Effector memory CD4-positive, alpha-beta T cell (primary cell): Measurements from ENCODE around the gene SLC6A4.
"Not testable (repeated sequence)": the region's sequence is repeated elsewhere in the genome, so short reads cannot be mapped to it uniquely, and the experiment has no call there.

ENCODE experiments used
- DNase-seq, 3 donors: peaks; one replicate each; pipeline ENCODE4 v3.0.0-alpha.2; 2020
- H3K27ac ChIP-seq: 2 replicates; pipeline ENCODE4 v1.7.0; 2013; ENCODE audit warnings: mild to moderate bottlenecking, low read length, moderate library complexity; ENCODE audit not compliant: insufficient read depth, poor library complexity, severe bottlenecking
- H3K27me3 ChIP-seq: replicated peaks from 2 replicates; pipeline ENCODE4 v1.7.0; 2013; ENCODE audit warnings: mild to moderate bottlenecking, low read length; ENCODE audit not compliant: insufficient read depth, control insufficient read depth, poor library complexity, severe bottlenecking
- H3K36me3 ChIP-seq: 2 replicates; pipeline ENCODE4 v1.7.0; 2013; ENCODE audit warnings: mild to moderate bottlenecking, low read length, moderate library complexity; ENCODE audit not compliant: control insufficient read depth, insufficient read depth
- H3K4me1 ChIP-seq: 2 replicates; pipeline ENCODE4 v1.7.0; 2013; ENCODE audit warnings: low read length, mild to moderate bottlenecking; ENCODE audit not compliant: control insufficient read depth, insufficient read depth, poor library complexity, severe bottlenecking
- H3K4me3 ChIP-seq: 2 replicates; pipeline ENCODE4 v1.7.0; 2013; ENCODE audit warnings: low read length, low read depth, mild to moderate bottlenecking; ENCODE audit not compliant: insufficient read depth, poor library complexity, severe bottlenecking
- H3K9me3 ChIP-seq: 2 replicates; pipeline ENCODE4 v1.7.0; 2013; ENCODE audit warnings: mild to moderate bottlenecking, low read length, moderate library complexity; ENCODE audit not compliant: control insufficient read depth

Gene SLC6A4

GRCh38 chr17:30211371-30211770 lies 24.1 kb downstream of the SLC6A4 start:
- H3K27ac ChIP-seq: no peak overlapping the region

GRCh38 chr17:30210901-30211300 lies 24.6 kb downstream of the SLC6A4 start:
- Histone ChIP-seq H3K4me1 (no peaks in the 10 kb centered on the region), H3K9me3 (no peaks in the 10 kb centered on the region), H3K27me3 (no peaks in the 10 kb centered on the region), H3K36me3 (no peaks in the 10 kb centered on the region), H3K4me3 (no peak overlapping the region), H3K27ac (no peak overlapping the region)
- DNase-seq: no peak

More at GRCh38 chr17:30211371-30211770, 24.1 kb downstream of the SLC6A4 start:
- H3K36me3 ChIP-seq: no peaks in the 10 kb centered on the region
- H3K27me3 ChIP-seq: no peaks in the 10 kb centered on the region
- no peaks in the 10 kb centered on the region for H3K9me3 ChIP-seq
- H3K4me3 ChIP-seq: no peak overlapping the region
- no peak for DNase-seq
- no peaks in the 10 kb centered on the region for H3K4me1 ChIP-seq

DNA sequence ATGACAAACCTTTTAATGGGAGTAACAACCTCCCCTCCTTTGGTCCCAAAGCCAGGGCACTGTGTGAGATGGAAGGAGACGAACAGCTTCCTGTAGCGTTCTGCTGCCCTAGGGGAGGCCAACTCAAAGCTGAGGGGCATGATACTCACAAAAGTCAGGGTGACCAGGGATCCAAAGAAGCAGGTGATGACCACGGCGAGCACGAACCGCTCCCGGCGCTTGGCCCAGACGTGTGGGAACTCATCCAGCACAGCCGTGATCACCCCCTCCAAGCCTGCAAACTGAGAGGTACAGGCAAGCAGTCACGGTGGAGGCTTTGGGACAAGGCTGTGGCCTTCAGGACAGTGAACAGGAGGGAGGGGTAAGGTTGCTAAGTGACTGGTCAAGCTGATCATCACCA lies 25.1 kb downstream of the SLC6A4 start:
- H3K36me3 ChIP-seq: no peaks in the 10 kb centered on the region
- no peak overlapping the region for H3K27ac ChIP-seq
- H3K4me3 ChIP-seq: no peak overlapping the region
- no peaks in the 10 kb centered on the region for H3K4me1 ChIP-seq
- H3K9me3 ChIP-seq: no peaks in the 10 kb centered on the region
- H3K27me3 ChIP-seq: no peaks in the 10 kb centered on the region
- DNase-seq: no peak

DNA sequence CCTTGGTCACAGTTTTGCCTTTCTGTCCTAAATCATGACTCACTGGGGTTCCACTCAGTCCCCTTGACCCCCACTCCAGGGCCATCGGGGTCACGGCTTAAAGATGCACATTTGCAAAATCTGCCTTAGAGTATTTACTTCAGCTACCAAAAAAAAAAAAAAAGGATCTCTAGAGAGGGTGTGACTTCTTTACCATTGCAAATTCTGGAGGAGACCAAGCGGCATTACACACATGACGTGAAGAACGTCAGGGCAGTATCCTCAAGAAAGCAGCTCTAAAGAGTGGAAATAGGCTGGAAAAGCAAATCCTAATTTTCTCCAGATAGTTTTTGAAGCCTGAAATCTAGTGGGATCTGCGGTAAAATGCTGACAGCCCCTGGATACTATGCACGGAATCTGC lies 25.6 kb downstream of the SLC6A4 start:
- no peak for DNase-seq
- Histone ChIP-seq H3K9me3 (no peaks in the 10 kb centered on the region), H3K4me1 (no peaks in the 10 kb centered on the region), H3K27ac (no peak overlapping the region), H3K27me3 (no peaks in the 10 kb centered on the region), H3K36me3 (no peaks in the 10 kb centered on the region), H3K4me3 (no peak overlapping the region)

DNA sequence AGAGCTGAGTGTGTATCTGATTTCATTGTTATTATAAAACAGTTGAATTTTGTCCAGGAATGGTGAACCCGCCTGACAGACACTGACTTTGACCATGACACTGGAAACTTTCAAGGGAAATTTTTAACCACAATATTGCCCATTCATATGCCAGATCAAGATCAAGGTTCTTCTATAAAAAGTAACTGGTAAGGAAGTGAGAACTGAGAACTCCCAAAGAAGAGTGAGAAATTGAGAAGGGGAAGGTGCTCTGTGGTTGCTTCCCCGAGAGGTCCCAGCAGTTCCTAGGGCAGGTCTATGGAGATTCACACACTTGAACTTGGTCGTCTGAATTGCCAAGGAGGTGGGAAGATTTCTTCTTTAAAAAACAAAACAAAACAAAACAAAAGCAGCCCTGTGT lies 27.3 kb downstream of the SLC6A4 start:
- H3K27me3 ChIP-seq: no peaks in the 10 kb centered on the region
- H3K27ac ChIP-seq: no peak overlapping the region
- DNase-seq: no peak
- no peaks in the 10 kb centered on the region for H3K36me3 ChIP-seq
- H3K4me1 ChIP-seq: no peaks in the 10 kb centered on the region
- H3K4me3 ChIP-seq: no peak overlapping the region
- H3K9me3 ChIP-seq: no peaks in the 10 kb centered on the region

GRCh38 chr17:30207655-30208054 lies 27.8 kb downstream of the SLC6A4 start:
- no peaks in the 10 kb centered on the region for H3K9me3 ChIP-seq
- H3K36me3 ChIP-seq: no peaks in the 10 kb centered on the region
- H3K27ac ChIP-seq: no peak overlapping the region
- no peak overlapping the region for H3K4me3 ChIP-seq
- no peaks in the 10 kb centered on the region for H3K27me3 ChIP-seq
- no peak for DNase-seq
- H3K4me1 ChIP-seq: no peaks in the 10 kb centered on the region

DNA sequence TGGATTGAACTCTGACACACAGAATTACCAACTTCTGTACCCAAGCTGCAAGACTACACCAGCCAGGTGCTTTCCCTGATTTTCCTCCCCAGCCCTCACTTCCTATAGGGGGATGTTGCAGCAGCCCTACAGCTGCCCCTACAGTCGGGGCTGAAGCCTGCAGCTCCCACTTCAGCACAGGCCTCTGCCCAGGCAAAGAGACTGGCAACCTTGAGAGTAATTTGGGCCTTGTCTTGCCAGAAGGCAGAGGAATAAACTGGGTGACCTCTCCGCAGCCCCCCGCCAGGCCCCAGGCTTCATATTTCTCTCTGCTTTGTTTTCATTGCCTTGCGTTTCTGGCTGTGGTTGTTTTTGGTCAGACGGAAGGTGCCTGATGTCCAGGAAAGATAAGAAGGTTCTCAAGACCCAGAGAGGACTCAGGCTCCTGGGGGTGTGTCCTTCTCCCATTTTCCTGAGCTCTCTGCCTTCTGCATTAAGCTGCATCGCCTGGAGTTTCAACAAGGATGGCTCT lies 32.0 kb downstream of the SLC6A4 start:
- H3K27me3 ChIP-seq: no peaks in the 10 kb centered on the region
- H3K4me1 ChIP-seq: no peaks in the 10 kb centered on the region
- no peak overlapping the region for H3K27ac ChIP-seq
- no peak overlapping the region for H3K4me3 ChIP-seq
- H3K9me3 ChIP-seq: no peaks in the 10 kb centered on the region
- DNase-seq: no peak
- H3K36me3 ChIP-seq: no peaks in the 10 kb centered on the region

DNA sequence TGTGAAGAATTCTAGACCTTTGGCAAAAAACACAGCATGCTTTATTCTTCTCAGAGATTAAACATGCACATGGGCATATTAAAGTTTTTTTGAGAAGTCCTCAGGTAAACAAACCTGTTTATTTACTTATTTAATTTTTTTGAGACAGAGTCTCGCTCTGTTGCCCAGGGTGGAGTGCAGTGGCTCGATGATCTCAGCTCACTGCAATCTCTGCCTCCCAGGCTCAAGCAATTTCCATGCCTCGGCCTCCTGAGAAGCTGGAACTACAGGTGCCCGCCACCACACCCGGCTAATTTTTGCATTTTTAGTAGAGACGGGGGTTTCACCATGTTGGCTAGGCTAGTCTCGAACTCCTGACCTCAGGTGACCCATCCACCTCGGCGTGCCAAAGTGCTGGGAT lies 34.8 kb downstream of the SLC6A4 start:
- H3K27ac ChIP-seq, H3K27me3 ChIP-seq, H3K9me3 ChIP-seq, H3K36me3 ChIP-seq, H3K4me1 ChIP-seq, DNase-seq, H3K4me3 ChIP-seq: not testable (repeated sequence)

GRCh38 chr17:30200106-30200505 lies 35.4 kb downstream of the SLC6A4 start:
- Histone ChIP-seq H3K4me3 (no peak overlapping the region), H3K27ac (no peak overlapping the region)

GRCh38 chr17:30199600-30199999 lies 35.9 kb downstream of the SLC6A4 start:
- DNase-seq: no peak
- H3K27ac ChIP-seq: no peak overlapping the region
- H3K9me3 ChIP-seq: no peaks in the 10 kb centered on the region
- no peaks in the 10 kb centered on the region for H3K4me1 ChIP-seq
- no peaks in the 10 kb centered on the region for H3K27me3 ChIP-seq
- H3K36me3 ChIP-seq: no peaks in the 10 kb centered on the region
- no peak overlapping the region for H3K4me3 ChIP-seq

More at GRCh38 chr17:30200106-30200505, 35.4 kb downstream of the SLC6A4 start:
- DNase-seq: no peak
- Histone ChIP-seq H3K9me3 (no peaks in the 10 kb centered on the region), H3K27me3 (no peaks in the 10 kb centered on the region), H3K4me1 (no peaks in the 10 kb centered on the region), H3K36me3 (no peaks in the 10 kb centered on the region)

DNA sequence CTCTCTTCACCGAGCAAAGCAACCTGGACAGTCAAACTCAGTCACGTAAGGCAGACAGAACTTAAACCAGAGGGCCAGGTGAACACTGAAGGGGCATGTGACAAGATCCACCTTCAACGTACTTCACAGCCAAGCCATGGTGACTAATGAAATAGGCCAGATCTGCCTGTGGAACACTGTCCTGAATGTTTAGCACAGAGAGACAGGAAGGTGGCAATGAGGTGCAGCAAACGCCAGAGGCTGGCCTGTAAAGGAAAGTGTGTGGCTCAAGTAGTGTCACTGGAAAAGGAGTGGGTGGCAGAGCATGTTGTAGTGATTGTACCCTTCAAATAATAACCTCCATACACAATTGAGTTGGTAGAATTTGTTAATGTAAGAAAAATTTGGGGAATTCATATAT lies 38.1 kb downstream of the SLC6A4 start:
- H3K27me3 ChIP-seq: no peaks in the 10 kb centered on the region
- H3K27ac ChIP-seq: no peak overlapping the region
- no peaks in the 10 kb centered on the region for H3K36me3 ChIP-seq
- no peaks in the 10 kb centered on the region for H3K4me1 ChIP-seq
- no peak for DNase-seq
- H3K4me3 ChIP-seq: no peak overlapping the region
- H3K9me3 ChIP-seq: no peaks in the 10 kb centered on the region
